GM15510 (cell line): ENCODE measurements around the gene MAGI1.

Source experiments
- POLR2A ChIP-seq: IDR thresholded peaks from 3 replicates; pipeline ENCODE4 v1.6.1; 2011; ENCODE audit warnings: borderline replicate concordance; ENCODE audit not compliant: insufficient read length; ENCODE audit errors: extremely low read depth

The MAGI1 gene

GRCh38 chr3:65978116-65978515 is 60.6 kb downstream of the MAGI1 start:
- TF ChIP-seq POLR2A = no peak

GRCh38 chr3:65975032-65975431 is 63.7 kb downstream of the MAGI1 start:
- no peak for TF ChIP-seq POLR2A

GRCh38 chr3:65974509-65974908 is 64.2 kb downstream of the MAGI1 start:
- TF ChIP-seq POLR2A = no peak

GRCh38 chr3:65972765-65973164 is 66.0 kb downstream of the MAGI1 start:
- TF ChIP-seq POLR2A = no peak

GRCh38 chr3:65971293-65972252 is 67.1 kb downstream of the MAGI1 start:
- no peak for TF ChIP-seq POLR2A

GRCh38 chr3:65968996-65969395 is 69.7 kb downstream of the MAGI1 start:
- TF ChIP-seq POLR2A = no peak

- no peak for TF ChIP-seq POLR2A
Measured at GRCh38 chr3:65967451-65967850, 71.3 kb downstream of the MAGI1 start.

- TF ChIP-seq POLR2A = no peak
Measured at GRCh38 chr3:65964838-65965237, 73.9 kb downstream of the MAGI1 start.

GRCh38 chr3:65963787-65964677 is 74.7 kb downstream of the MAGI1 start:
- TF ChIP-seq POLR2A = no peak

- TF ChIP-seq POLR2A = no peak
Measured at GRCh38 chr3:65961733-65962132, 77.0 kb downstream of the MAGI1 start.

- TF ChIP-seq POLR2A = no peak
Measured at GRCh38 chr3:65961128-65961527, 77.6 kb downstream of the MAGI1 start.

GRCh38 chr3:65960087-65960486 is 78.6 kb downstream of the MAGI1 start:
- TF ChIP-seq POLR2A = no peak

GRCh38 chr3:65958216-65958615 is 80.5 kb downstream of the MAGI1 start:
- TF ChIP-seq POLR2A = no peak

GRCh38 chr3:65955792-65956477 is 82.8 kb downstream of the MAGI1 start:
- no peak for TF ChIP-seq POLR2A
